Endothelial cell of umbilical vein (primary cell): ENCODE measurements around the gene CFAP73. TPM values are rescaled to one million over a fixed set of nuclear protein-coding genes. Genes with fewer than 3 reads are reported as not detected.
A peak's percentile ranks its signal among the peaks of the same experiment; 100 is the strongest.

Experiments
- BruUV-seq: library from RNA; stranded (reverse); fragments of 400-500 nt; replicated peaks from 2 replicates; lab custom pipeline; 2021; lab: Mats Ljungman, UMichigan
- CTCF ChIA-PET: fragments of 300-600, 350-600 bp; sonication (Branson Sonifier 250); formaldehyde crosslinking; loops from one replicate; lab custom pipeline; 2021; ENCODE audit warnings: antibody characterized with exemption, inconsistent platforms; lab: Charles Lee
- POLR2A ChIA-PET: fragments of 300-600, 350-600 bp; sonication (Branson Sonifier 250); formaldehyde crosslinking; loops from one replicate; lab custom pipeline; 2021; ENCODE audit warnings: antibody characterized with exemption, inconsistent platforms; lab: Charles Lee
- DNase-seq: peaks from one replicate; pipeline ENCODE4 v3.0.0-alpha.2; 2011; ENCODE audit warnings: low read depth, low spot score
- FAIRE-seq: peaks from 2 replicates; lab custom pipeline; 2011; peaks lifted over from hg19 to GRCh38; lab: Jason Lieb, UNC
- H2AFZ ChIP-seq: 2 replicates; pipeline ENCODE4 v1.6.0; 2012; ENCODE audit warnings: low read depth, low read length, control low read depth, inconsistent platforms
- H3K27ac ChIP-seq: 2 replicates; pipeline ENCODE4 v1.5.1; 2011; ENCODE audit warnings: low read depth, mild to moderate bottlenecking, control low read depth, low read length, moderate library complexity; ENCODE audit not compliant: insufficient read depth
- H3K27me3 ChIP-seq, 2 experiments: 2 replicates each; pipeline versions ENCODE4 v1.6.0 to v1.6.1; 2011; ENCODE audit warnings: low read length in 2 of 2, mixed read lengths in 1 of 2; ENCODE audit not compliant: control insufficient read depth in 2 of 2, insufficient read depth in 2 of 2
- H3K36me3 ChIP-seq, 2 experiments: 2 replicates in 1 of 2; 3 replicates in 1 of 2; pipeline ENCODE4 v1.5.1; 2011; ENCODE audit warnings: low read length in 2 of 2, mild to moderate bottlenecking in 1 of 2, moderate library complexity in 1 of 2; ENCODE audit not compliant: control insufficient read depth in 2 of 2, insufficient read depth in 2 of 2; ENCODE audit errors: extremely low read depth in 1 of 2
- H3K4me1 ChIP-seq: 3 replicates; pipeline ENCODE4 v1.5.1; 2011; ENCODE audit warnings: mild to moderate bottlenecking, low read length; ENCODE audit not compliant: control insufficient read depth, insufficient read depth; ENCODE audit errors: extremely low read depth
- H3K4me2 ChIP-seq: 2 replicates; pipeline ENCODE4 v1.6.1; 2011; ENCODE audit warnings: low read length, control low read depth, mixed read lengths; ENCODE audit not compliant: insufficient read depth
- H3K4me3 ChIP-seq, 3 experiments: fragments of 200-600 bp in 1 of 3; sonication (generic), shearing (Covaris generic) in 1 of 3; replicated peaks in 1 of 3; 2 replicates each; pipeline ENCODE4 v1.5.1; 2011 to 2016; ENCODE audit warnings: control low read depth in 3 of 3, low read length in 3 of 3, mild to moderate bottlenecking in 2 of 3, inconsistent platforms in 1 of 3, low read depth in 1 of 3, moderate library complexity in 1 of 3; ENCODE audit not compliant: insufficient read depth in 1 of 3
- H3K79me2 ChIP-seq: 2 replicates; pipeline ENCODE4 v1.6.0; 2012; ENCODE audit warnings: low read length, inconsistent platforms; ENCODE audit not compliant: control insufficient read depth, insufficient read depth
- H3K9ac ChIP-seq: replicated peaks from 2 replicates; pipeline ENCODE3; 2011; ENCODE audit warnings: low read length, control low read depth; ENCODE audit not compliant: insufficient read depth; ENCODE audit errors: extremely low read depth
- H3K9me1 ChIP-seq: replicated peaks from 3 replicates; pipeline ENCODE4 v1.6.0; 2011; ENCODE audit warnings: mild to moderate bottlenecking, low read length; ENCODE audit not compliant: control insufficient read depth, insufficient read depth; ENCODE audit errors: extremely low read depth
- H3K9me3 ChIP-seq: replicated peaks from 2 replicates; pipeline ENCODE4 v1.5.1; 2012; ENCODE audit warnings: low read length, inconsistent platforms; ENCODE audit not compliant: control insufficient read depth, insufficient read depth
- H4K20me1 ChIP-seq: replicated peaks from 2 replicates; pipeline ENCODE3; 2011; ENCODE audit warnings: mild to moderate bottlenecking, low read length; ENCODE audit not compliant: control insufficient read depth, insufficient read depth; ENCODE audit errors: extremely low read depth
- FOS ChIP-seq: IDR thresholded peaks from 2 replicates; pipeline ENCODE4 v1.6.1; 2011; ENCODE audit warnings: mild to moderate bottlenecking, low read length, moderate library complexity, borderline replicate concordance; ENCODE audit not compliant: insufficient read depth
- GATA2 ChIP-seq: IDR thresholded peaks from 2 replicates; pipeline ENCODE4 v1.7.0; 2011; ENCODE audit warnings: low read depth, mild to moderate bottlenecking, moderate library complexity, mixed read lengths, low read length; ENCODE audit not compliant: insufficient read length, insufficient read depth
- JUN ChIP-seq: IDR thresholded peaks from 2 replicates; pipeline ENCODE4 v1.6.1; 2011; ENCODE audit warnings: borderline replicate concordance, low read depth; ENCODE audit not compliant: insufficient read length, insufficient read depth
- MAX ChIP-seq: IDR thresholded peaks from 2 replicates; pipeline ENCODE4 v1.6.1; 2011; ENCODE audit not compliant: insufficient read depth, insufficient read length
- MYC ChIP-seq: IDR thresholded peaks from one replicate; pipeline ENCODE4 v1.6.1; 2011; ENCODE audit warnings: mild to moderate bottlenecking, low read depth, low read length
- POLR2A ChIP-seq: IDR thresholded peaks from 2 replicates; pipeline ENCODE4 v1.6.1; 2012; ENCODE audit warnings: low read depth, mild to moderate bottlenecking, control low read depth, low read length
- POLR2AphosphoS5 ChIP-seq: IDR thresholded peaks from 2 replicates; pipeline ENCODE4 v1.6.1; 2012; ENCODE audit warnings: low read depth, mild to moderate bottlenecking, control low read depth, low read length, moderate library complexity; ENCODE audit not compliant: insufficient read depth
- dilution Hi-C: fragments of 300-500 bp; cut with MboI; formaldehyde crosslinking; loops from one replicate; pipeline ENCODE4 v1.15.0; 2019; ENCODE audit warnings: low sequenced_read_pairs; ENCODE audit not compliant: extremely low pct_ligation_motif_present
- intact Hi-C: fragments of 100-400 bp; cut with micrococcal nuclease; formaldehyde crosslinking; loops from one replicate; pipeline ENCODE4 v1.10.0; 2022
- polyA plus RNA-seq, 4 experiments: library from polyadenylated mRNA; depleted of rRNA in 3 of 4; stranded (reverse) in 3 of 4; unstranded in 1 of 4; fragments of >200 nt; gene quantifications; 2 replicates each; pipeline versions ENCODE4 v1.2.1 to v1.2.3, GENCODE V29; 2011 to 2012; ENCODE audit warnings: missing spikeins in 1 of 4
- total RNA-seq: library from RNA; stranded (reverse); gene quantifications from 2 replicates; pipeline ENCODE4 v1.2.3, GENCODE V29; 2021

CFAP73 gene
- total and polyA plus RNA-seq, 2 donors (not counting 3 experiments of a cell fraction or from before 2014, with no cell fraction given): not detected

- peak; percentile 8 for TF ChIP-seq MAX
- no peak for TF ChIP-seq POLR2AphosphoS5
- no peak for TF ChIP-seq JUN
- Histone ChIP-seq H3K9me1 (no peaks in the 10 kb centered on the region), H3K27me3 (no peaks in the 10 kb centered on the region), H3K9ac (no peak overlapping the region), H3K36me3 (no peaks in the 10 kb centered on the region), H4K20me1 (no peaks in the 10 kb centered on the region), H3K4me3 (no peak overlapping the region), H2AFZ (no peak overlapping the region), H3K9me3 (no peaks in the 10 kb centered on the region), H3K27ac (no peak overlapping the region), H3K4me1 (no peaks in the 10 kb centered on the region), H3K79me2 (no peaks in the 10 kb centered on the region), H3K4me2 (no peak overlapping the region)
- ChIA-PET POLR2A (no interaction called here), CTCF (no interaction called here)
- FAIRE-seq: no peak
- intact Hi-C loops: no loop called here
- dilution Hi-C loops: no loop called here
- BruUV-seq: no TSS peak
- no peak for DNase-seq
Observed at GRCh38 chr12:113129664-113130456, 19.7 kb upstream of the CFAP73 start.

- H3K27me3 ChIP-seq: no peaks in the 10 kb centered on the region
- H3K4me2 ChIP-seq: no peak overlapping the region
- dilution Hi-C loops: no loop called here
- no TSS peak for BruUV-seq
- no peak overlapping the region for H3K9ac ChIP-seq
- no peaks in the 10 kb centered on the region for H4K20me1 ChIP-seq
- no peak for FAIRE-seq
- TF ChIP-seq POLR2A (no peak), FOS (no peak), MAX (no peak), GATA2 (no peak), MYC (no peak), POLR2AphosphoS5 (no peak)
- no peak overlapping the region for H2AFZ ChIP-seq
- no peak overlapping the region for H3K4me3 ChIP-seq
- intact Hi-C loops: no loop called here
- POLR2A ChIA-PET: interaction anchor here (0.5 kb wide), 1 partner anchor 33 kb away, joined by 6 read pairs; no protein-coding TSS in a partner anchor
- DNase-seq: no peak
- no peaks in the 10 kb centered on the region for H3K36me3 ChIP-seq
- H3K27ac ChIP-seq: no peak overlapping the region
- no peaks in the 10 kb centered on the region for H3K9me3 ChIP-seq
- no peaks in the 10 kb centered on the region for H3K4me1 ChIP-seq
- no peaks in the 10 kb centered on the region for H3K9me1 ChIP-seq
- CTCF ChIA-PET: interaction anchor here (1.3 kb wide), 1 partner anchor 44 kb away, joined by 4 read pairs; no protein-coding TSS in a partner anchor
- H3K79me2 ChIP-seq: no peaks in the 10 kb centered on the region
Observed at GRCh38 chr12:113130457-113131135, 18.9 kb upstream of the CFAP73 start.
